ENCODE data around the gene DNPH1.

DNPH1 gene

GRCh38 chr6:43274127-43274915 is 45.0 kb upstream of the DNPH1 start:
- TF ChIP-seq ZBTB7A (IDR thresholded peaks at IDR 0.05; ENCODE audit: low read depth), result no peak
- no peak for TF ChIP-seq TCF12 (IDR thresholded peaks at IDR 0.05; ENCODE audit: low read depth)
- TF ChIP-seq EP300 (IDR thresholded peaks at IDR 0.05; ENCODE audit: borderline replicate concordance), result no peak
- TF ChIP-seq TEAD4 (IDR thresholded peaks at IDR 0.05), result no peak
- TF ChIP-seq, protein P1, sequence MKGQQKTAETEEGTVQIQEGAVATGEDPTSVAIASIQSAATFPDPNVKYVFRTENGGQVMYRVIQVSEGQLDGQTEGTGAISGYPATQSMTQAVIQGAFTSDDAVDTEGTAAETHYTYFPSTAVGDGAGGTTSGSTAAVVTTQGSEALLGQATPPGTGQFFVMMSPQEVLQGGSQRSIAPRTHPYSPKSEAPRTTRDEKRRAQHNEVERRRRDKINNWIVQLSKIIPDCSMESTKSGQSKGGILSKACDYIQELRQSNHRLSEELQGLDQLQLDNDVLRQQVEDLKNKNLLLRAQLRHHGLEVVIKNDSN (IDR thresholded peaks at IDR 0.05), result no peak
- no peak for TF ChIP-seq RAD21 (IDR thresholded peaks at IDR 0.05; ENCODE audit: low read depth)

DNA sequence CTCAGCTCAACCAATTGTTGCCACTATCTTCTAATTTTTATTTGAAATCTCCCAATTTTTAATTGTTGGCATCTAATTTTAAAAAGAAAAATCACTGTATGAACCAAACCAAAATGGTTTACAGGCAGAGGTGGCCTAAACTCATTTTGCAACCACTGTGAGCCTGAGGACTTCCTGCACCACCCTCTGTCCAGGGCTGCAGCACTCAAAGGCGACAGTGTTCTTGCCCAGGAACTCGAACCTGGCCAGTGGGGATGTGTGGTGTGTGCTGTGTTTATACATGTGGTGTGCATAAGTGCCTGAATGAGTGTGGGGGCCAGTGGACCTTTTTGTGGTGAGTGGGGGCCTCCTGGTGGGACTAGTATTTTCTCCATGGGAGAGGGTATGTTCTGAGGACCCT is 44.4 kb upstream of the DNPH1 start:
- TF ChIP-seq EP300 (IDR thresholded peaks at IDR 0.05; ENCODE audit: borderline replicate concordance), result no peak
- TF ChIP-seq TCF12 (IDR thresholded peaks at IDR 0.05; ENCODE audit: low read depth), result no peak
- no peak for TF ChIP-seq EGR1 (IDR thresholded peaks at IDR 0.05)
- TF ChIP-seq TAF1 (IDR thresholded peaks at IDR 0.05; ENCODE audit: low read depth), result no peak
- no peak for TF ChIP-seq REST (IDR thresholded peaks at IDR 0.05; ENCODE audit: low read depth)
- no peak for TF ChIP-seq YY1 (IDR thresholded peaks at IDR 0.05; ENCODE audit: low read depth)
- TF ChIP-seq CEBPB (IDR thresholded peaks at IDR 0.05), result no peak
- TF ChIP-seq MAX (IDR thresholded peaks at IDR 0.05), result no peak

DNA sequence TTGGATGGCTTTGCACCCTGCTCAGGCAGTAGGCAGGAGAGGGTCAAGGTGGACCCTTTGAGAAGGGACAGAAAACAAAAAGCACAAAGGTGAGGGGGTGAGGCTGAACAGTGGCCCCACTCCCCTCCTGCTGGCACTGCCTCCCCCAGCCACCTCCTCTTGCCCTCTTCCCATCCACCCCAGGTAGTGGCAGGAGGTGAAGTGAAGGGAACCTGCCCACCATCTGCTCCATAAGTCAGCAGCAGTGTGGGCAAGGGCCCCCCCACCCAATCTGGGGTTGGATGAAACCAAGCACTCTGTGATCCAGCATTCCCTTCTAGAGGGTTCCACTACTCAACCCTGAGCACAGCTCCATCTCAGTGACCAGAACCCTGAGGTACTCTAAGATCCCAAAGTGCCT is 42.7 kb upstream of the DNPH1 start:
- TF ChIP-seq TAF1 (IDR thresholded peaks at IDR 0.05; ENCODE audit: low read depth), result no peak
- no peak for TF ChIP-seq TCF12 (IDR thresholded peaks at IDR 0.05; ENCODE audit: low read depth)
- TF ChIP-seq YY1 (IDR thresholded peaks at IDR 0.05; ENCODE audit: low read depth), result no peak
- TF ChIP-seq TEAD4 (IDR thresholded peaks at IDR 0.05), result no peak

GRCh38 chr6:43271103-43271815 is 42.0 kb upstream of the DNPH1 start:
- TF ChIP-seq NFIC (IDR thresholded peaks at IDR 0.05) (no peak), RAD21 (IDR thresholded peaks at IDR 0.05; ENCODE audit: low read depth) (no peak), YY1 (IDR thresholded peaks at IDR 0.05; ENCODE audit: low read depth) (no peak), FOXM1 (IDR thresholded peaks at IDR 0.05; ENCODE audit: borderline replicate concordance, low read depth) (no peak), CEBPB (IDR thresholded peaks at IDR 0.05) (no peak)
- TF ChIP-seq, protein P1 (IDR thresholded peaks at IDR 0.05), result no peak

- TF ChIP-seq ZBTB7A (IDR thresholded peaks at IDR 0.05; ENCODE audit: low read depth) (no peak), MAX (IDR thresholded peaks at IDR 0.05) (no peak), CREB1 (IDR thresholded peaks at IDR 0.05; ENCODE audit: low read depth) (no peak), TCF12 (IDR thresholded peaks at IDR 0.05; ENCODE audit: low read depth) (no peak), TAF1 (IDR thresholded peaks at IDR 0.05; ENCODE audit: low read depth) (no peak), REST (IDR thresholded peaks at IDR 0.05; ENCODE audit: low read depth) (no peak), RAD21 (IDR thresholded peaks at IDR 0.05; ENCODE audit: low read depth) (no peak), YY1 (IDR thresholded peaks at IDR 0.05; ENCODE audit: low read depth) (no peak), FOXM1 (IDR thresholded peaks at IDR 0.05; ENCODE audit: borderline replicate concordance, low read depth) (no peak), NFIC (IDR thresholded peaks at IDR 0.05) (no peak), EGR1 (IDR thresholded peaks at IDR 0.05) (no peak)
- TF ChIP-seq, protein P1 (IDR thresholded peaks at IDR 0.05), result no peak
Observed at GRCh38 chr6:43269273-43270007, 40.2 kb upstream of the DNPH1 start.
